Gastrocnemius medialis (tissue), 4 donors: ENCODE results near the gene GGA2.

Experiments
- CTCF ChIP-seq, 5 experiments: fragments of 450-650 bp in 3 of 5; fragments of 200-600 bp in 2 of 5; sonication (generic) in 2 of 5; IDR thresholded peaks in 4 of 5; conservative IDR thresholded peaks in 1 of 5; 1 replicate in 4 of 5; 2 replicates in 1 of 5; pipeline ENCODE4 v1.5.1; 2016 to 2019; ENCODE audit warnings: antibody characterized with exemption in 5 of 5, mild to moderate bottlenecking in 3 of 5, moderate library complexity in 3 of 5
- POLR2A ChIP-seq, 2 donors: fragments of 450-650 bp; IDR thresholded peaks; one replicate each; pipeline ENCODE4 v1.6.1; 2017; ENCODE audit warnings: antibody characterized with exemption in 2 of 2, mild to moderate bottlenecking in 2 of 2, moderate library complexity in 2 of 2

GRCh38 chr16:23480257-23480656 is 30.0 kb downstream of the GGA2 start:
- no peak for TF ChIP-seq CTCF (IDR thresholded peaks at IDR 0.05 in 4 of 5, conservative IDR thresholded peaks at IDR 0.05 in 1 of 5)
- no peak for TF ChIP-seq POLR2A (IDR thresholded peaks at IDR 0.05)
